SW480 (cell line): ENCODE results near the gene MKRN2.

ENCODE experiments used
- DNase-seq: peaks from one replicate; pipeline ENCODE4 v3.0.0-alpha.2; 2016; ENCODE audit warnings: low spot score

MKRN2 gene

DNA sequence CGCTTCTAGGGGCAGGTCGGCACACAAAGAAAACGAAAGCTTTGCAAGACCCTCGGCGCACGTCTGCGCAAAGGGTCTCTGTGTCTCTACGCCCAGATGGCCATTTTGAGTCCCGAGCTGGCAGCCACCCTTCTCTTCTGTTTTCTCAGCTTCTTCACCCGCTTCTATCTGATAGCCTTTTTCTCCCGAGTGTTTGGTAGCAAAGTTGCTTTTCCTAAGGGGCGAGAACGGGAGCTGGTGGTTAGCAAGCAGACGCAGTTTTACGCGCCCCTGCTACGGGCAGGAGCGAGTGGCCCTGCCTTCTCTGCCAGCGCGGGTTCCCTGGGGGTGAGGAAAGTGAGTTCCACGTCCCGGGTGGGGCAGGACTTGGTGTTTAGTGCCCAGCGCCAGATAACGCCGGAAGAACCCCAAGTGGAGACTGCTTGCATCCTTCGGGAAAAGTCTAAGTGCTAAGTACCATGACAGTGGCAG lies 2.9 kb upstream of the MKRN2 start:
- peak; percentile 36 for DNase-seq

DNA sequence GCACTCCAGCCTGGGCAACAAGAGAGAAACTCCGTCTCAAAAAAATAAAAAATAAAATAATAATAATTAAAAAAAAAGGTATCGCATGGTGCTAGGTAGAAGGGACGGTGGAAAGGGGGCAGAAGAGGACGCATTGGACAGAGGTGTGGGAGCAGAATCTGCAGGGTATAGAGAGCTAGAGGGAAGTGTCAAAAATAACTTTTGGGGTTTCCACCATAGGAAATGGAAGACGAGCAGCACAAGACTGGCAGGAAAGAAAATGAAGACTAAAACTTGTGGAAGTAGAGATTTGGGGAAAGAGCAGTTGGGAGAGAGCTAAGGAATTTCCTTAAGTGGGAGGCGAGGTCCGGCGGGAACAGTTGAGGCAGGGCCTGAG lies 585 bp upstream of the MKRN2 start:
- peak; percentile 13 for DNase-seq

- DNase-seq = peak; percentile 37
These were observed 700 bp downstream of the MKRN2 start for GRCh38 chr3:12557473-12558100.

DNA sequence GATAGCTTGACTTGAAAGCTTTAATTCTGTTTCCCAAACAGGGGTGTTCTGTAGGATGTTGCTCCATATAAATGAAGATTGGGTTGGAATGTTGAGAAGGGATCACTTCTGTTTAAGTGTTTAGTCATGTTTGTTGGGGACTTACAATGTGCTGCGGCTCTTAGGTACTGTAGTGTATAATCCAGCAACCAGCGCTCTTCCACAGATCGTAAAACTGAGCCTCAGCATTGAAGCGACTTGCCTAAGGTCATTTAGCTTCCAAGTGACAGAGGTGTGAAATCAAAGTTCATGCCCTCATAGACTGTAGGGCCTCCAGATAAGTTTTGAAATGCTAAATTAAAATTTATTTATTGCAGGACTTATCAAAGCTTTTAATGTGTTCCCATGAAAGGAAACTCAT lies 1.8 kb downstream of the MKRN2 start:
- DNase-seq = no peak

DNA sequence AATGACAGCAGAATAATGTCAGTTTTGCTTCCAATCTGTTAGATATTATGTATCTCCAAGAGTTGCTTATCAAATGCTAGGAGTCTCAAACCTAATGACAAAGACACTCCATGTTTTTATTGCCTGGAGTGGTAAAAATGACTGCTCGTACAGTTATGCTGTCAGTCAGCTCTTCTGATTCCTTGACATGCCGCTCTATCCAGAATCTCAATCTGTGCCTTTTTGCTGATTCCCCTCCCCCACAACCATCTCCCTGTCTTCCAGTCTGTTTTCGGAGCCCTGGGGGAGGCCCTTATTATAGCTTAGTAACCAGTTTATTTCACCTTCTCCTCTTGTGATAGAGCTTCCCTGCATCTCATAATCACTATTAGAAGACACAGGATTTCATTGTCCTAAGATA lies 2.6 kb downstream of the MKRN2 start:
- DNase-seq = no peak

DNA sequence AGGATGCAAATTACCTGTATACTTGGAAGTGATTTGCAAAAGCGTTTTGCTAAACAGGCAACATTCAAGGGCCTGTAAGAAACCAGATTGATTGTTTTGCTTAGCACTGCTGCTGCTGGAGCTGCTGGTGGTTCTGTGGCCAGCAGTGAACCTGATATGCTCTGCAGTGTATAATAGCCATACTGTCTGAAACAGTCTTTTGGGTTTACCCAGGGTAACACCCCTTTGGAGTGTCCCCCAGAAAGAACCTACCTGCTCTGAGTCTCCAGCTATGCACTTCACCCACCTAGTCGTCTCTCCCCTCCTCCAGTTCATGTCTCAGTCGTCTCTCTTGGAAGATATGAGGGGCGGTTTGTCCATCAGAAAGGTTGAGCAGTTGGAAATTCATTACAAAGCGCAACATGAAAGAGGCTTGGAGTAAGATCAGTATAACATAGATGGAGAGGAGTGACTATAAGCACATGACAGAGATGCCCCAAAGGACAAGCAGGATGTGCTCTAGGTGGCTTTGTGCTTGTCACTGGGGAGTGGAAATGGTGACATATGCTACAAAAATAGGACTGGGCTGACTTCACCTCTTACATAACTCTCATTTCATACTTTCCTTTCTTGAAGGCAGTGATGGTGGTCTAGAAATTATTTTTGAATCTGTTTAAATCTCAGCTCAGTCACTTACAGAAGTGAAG lies 3.8 kb downstream of the MKRN2 start:
- no peak for DNase-seq

DNA sequence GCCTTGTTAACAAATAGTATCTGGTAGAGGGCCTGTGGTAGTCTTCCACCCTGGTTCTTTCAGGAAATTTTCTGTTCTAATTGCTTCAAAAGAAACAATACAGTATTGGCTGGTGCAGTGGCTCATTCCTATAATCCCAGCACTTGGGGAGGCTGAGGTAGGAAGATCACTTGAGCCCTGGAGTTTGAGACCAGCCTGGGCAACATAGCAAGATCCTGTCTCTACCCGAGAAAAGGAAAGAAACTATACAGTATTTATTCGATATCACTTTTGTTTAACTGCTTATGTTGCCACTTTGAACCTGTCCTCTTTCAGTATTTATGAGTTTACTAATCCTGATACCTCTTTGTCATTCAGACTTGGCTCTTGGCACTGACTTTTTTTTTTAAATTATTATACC lies 4.5 kb downstream of the MKRN2 start:
- no peak for DNase-seq

GRCh38 chr3:12562451-12562850 lies 5.6 kb downstream of the MKRN2 start:
- DNase-seq = no peak

DNA sequence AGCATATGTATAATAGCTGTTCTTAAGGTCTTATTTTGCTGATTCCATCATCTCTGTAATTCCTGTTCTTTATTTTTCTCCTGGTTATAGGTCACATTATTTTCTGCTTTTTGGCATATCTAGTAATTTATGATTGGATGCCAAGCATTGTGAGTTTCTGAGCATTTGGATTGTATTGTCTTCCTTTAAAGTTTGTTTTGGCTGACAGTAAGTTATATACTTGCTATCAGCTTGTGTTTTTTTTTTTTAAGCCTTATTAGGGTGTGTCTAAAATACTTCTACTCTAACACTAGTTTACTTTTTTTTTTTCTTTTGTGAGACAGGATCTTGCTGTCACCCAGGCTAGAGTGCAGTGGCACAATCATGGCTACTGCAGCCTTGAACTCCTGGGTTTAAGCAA lies 10.1 kb downstream of the MKRN2 start:
- no peak for DNase-seq

GRCh38 chr3:12568747-12569146 lies 11.9 kb downstream of the MKRN2 start:
- no peak for DNase-seq

- DNase-seq = no peak
These were observed 12.9 kb downstream of the MKRN2 start for GRCh38 chr3:12569836-12570235.

GRCh38 chr3:12571986-12572385 lies 15.1 kb downstream of the MKRN2 start:
- DNase-seq = no peak

GRCh38 chr3:12574131-12574530 lies 17.2 kb downstream of the MKRN2 start:
- no peak for DNase-seq

- no peak for DNase-seq
These were observed 17.8 kb downstream of the MKRN2 start for GRCh38 chr3:12574661-12575060.

- DNase-seq = no peak
These were observed 20.5 kb downstream of the MKRN2 start for GRCh38 chr3:12577379-12577778.

- no peak for DNase-seq
These were observed 21.9 kb downstream of the MKRN2 start for GRCh38 chr3:12578742-12579141.

- no peak for DNase-seq
These were observed 22.6 kb downstream of the MKRN2 start for GRCh38 chr3:12579456-12579855.

GRCh38 chr3:12579905-12580304 lies 23.0 kb downstream of the MKRN2 start:
- DNase-seq = no peak

DNA sequence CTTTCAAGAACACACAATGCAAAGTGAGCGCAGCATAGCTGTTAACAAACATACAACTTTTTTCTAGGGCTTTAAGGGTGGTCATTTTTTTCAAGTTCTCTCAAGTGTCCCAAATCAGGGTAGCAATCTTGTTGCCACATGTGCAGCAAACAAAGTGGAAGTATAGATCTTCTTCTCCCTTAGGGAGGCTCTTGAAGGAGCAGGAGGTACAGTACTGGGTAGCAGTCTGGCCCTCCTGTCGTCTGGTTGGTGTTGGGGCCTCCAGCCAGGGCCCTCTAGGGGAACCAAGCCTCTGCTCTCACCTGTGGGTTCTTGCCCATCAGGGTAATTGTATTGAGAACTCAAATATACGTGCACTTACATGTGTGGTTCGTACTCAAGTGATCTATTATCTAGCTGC lies 25.8 kb downstream of the MKRN2 start:
- DNase-seq = no peak

DNA sequence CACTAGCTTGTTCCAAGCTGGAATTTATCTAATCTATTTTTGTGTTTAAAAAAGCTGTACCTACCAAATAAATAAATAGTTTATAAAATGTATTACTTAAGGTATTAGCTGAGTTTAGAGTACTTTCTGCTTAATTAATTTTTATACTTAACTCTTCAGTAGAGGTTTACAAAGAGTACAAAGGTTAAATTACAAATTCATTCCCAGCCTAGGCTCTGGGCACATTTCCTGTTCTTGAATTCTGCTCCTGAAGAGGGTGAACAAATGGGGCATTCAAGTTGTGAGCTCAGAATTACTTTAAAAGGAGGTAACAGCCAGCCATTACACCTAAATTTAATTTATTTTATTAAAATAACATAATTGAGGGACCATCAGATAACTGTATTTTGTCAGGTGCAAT lies 26.4 kb downstream of the MKRN2 start:
- no peak for DNase-seq

DNA sequence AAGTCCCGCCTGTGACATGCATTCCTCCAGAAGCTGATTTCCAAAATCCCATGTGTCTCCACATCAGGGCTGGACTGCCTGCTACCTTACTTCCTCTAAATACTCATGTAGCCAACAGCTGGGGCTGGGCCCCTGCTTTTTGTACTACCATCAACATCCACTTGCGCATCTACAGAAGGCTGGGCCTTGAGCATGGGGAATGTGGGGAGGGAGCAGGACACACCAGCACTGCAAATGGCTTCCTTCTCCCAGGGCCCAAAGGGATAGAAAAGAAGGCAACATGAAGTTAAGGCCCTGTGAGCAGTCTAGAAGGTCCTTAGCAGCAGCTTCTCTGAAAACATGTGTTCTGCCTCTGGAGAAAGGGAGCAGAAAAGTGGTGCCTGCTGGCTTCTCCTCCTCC lies 27.2 kb downstream of the MKRN2 start:
- DNase-seq = no peak

GRCh38 chr3:12585181-12585580 lies 28.3 kb downstream of the MKRN2 start:
- no peak for DNase-seq

DNA sequence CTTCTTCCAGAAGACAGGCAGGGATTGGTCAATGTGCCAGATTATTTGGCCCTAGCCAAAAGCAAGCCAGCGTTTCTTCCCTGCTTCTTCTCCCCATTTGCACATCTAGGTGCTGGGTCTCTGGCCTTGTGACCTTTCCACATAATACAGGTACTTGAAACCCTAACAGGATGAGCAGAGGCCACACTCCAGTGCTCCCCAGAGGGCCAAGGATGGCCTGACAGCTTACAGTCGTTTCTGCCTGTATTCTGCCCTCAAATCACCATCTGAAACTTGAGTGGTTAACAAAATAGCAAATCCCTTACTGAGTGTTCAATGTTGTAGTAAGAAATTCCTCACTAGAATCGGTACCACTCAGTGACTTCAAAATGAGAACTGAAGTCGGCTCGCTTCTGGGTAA lies 29.1 kb downstream of the MKRN2 start:
- no peak for DNase-seq

- no peak for DNase-seq
These were observed 29.5 kb downstream of the MKRN2 start for GRCh38 chr3:12586403-12586802.
